H9 (cell line): ENCODE results near the gene GOLPH3L. TPM values are rescaled to one million over a fixed set of nuclear protein-coding genes. Genes with fewer than 3 reads are reported as not detected.

Source experiments
- DNase-seq: peaks from one replicate; pipeline ENCODE4 v3.0.0-alpha.2; 2017
- H2AFZ ChIP-seq: one replicate; pipeline ENCODE4 v1.6.1; 2013; ENCODE audit warnings: mild to moderate bottlenecking, low read length, control low read depth, moderate library complexity
- H2AK5ac ChIP-seq: 2 replicates; pipeline ENCODE4 v1.6.1; 2013; ENCODE audit warnings: low read length, control low read depth, mixed read lengths; ENCODE audit not compliant: insufficient read length
- H2BK120ac ChIP-seq: one replicate; pipeline ENCODE4 v1.6.1; 2013; ENCODE audit warnings: low read depth, mild to moderate bottlenecking, low read length, control low read depth, inconsistent platforms; ENCODE audit not compliant: poor library complexity, severe bottlenecking
- H2BK12ac ChIP-seq: 2 replicates; pipeline ENCODE4 v1.6.1; 2013; ENCODE audit warnings: low read length, control low read depth, mixed read lengths, low read depth; ENCODE audit not compliant: insufficient read length
- H2BK15ac ChIP-seq: 2 replicates; pipeline ENCODE4 v1.6.1; 2013; ENCODE audit warnings: low read depth, low read length, control low read depth
- H2BK20ac ChIP-seq: one replicate; pipeline ENCODE4 v1.6.1; 2013; ENCODE audit warnings: low read depth, mild to moderate bottlenecking, low read length, control low read depth, inconsistent platforms; ENCODE audit not compliant: poor library complexity, severe bottlenecking
- H2BK5ac ChIP-seq: 2 replicates; pipeline ENCODE4 v1.6.1; 2013; ENCODE audit warnings: low read length, control low read depth, mixed read lengths; ENCODE audit not compliant: insufficient read length
- H3K14ac ChIP-seq: 2 replicates; pipeline ENCODE4 v1.6.1; 2013; ENCODE audit warnings: low read length, control low read depth; ENCODE audit not compliant: insufficient read depth
- H3K18ac ChIP-seq: 2 replicates; pipeline ENCODE4 v1.6.1; 2013; ENCODE audit warnings: low read depth, mild to moderate bottlenecking, mixed read lengths, low read length, control low read depth; ENCODE audit not compliant: insufficient read length
- H3K23ac ChIP-seq: 2 replicates; pipeline ENCODE4 v1.6.1; 2013; ENCODE audit warnings: low read length, control low read depth, mixed read lengths, low read depth; ENCODE audit not compliant: insufficient read length
- H3K23me2 ChIP-seq: 2 replicates; pipeline ENCODE4 v1.6.1; 2013; ENCODE audit warnings: low read depth, mild to moderate bottlenecking, mixed read lengths, low read length, control low read depth; ENCODE audit not compliant: insufficient read length, poor library complexity, severe bottlenecking
- H3K27ac ChIP-seq: 2 replicates; pipeline ENCODE4 v1.5.1; 2013; ENCODE audit warnings: low read length, control low read depth, mixed read lengths, low read depth; ENCODE audit not compliant: insufficient read length
- H3K27me3 ChIP-seq: 2 replicates; pipeline ENCODE4 v1.6.1; 2013; ENCODE audit warnings: low read length, control low read depth, inconsistent platforms; ENCODE audit not compliant: insufficient read depth
- H3K4ac ChIP-seq: 2 replicates; pipeline ENCODE4 v1.6.1; 2013; ENCODE audit warnings: low read depth, mild to moderate bottlenecking, control low read depth, inconsistent platforms, low read length, moderate library complexity
- H3K4me1 ChIP-seq: 2 replicates; pipeline ENCODE4 v1.6.1; 2013; ENCODE audit warnings: low read length, control low read depth, inconsistent platforms; ENCODE audit not compliant: insufficient read depth
- H3K4me2 ChIP-seq: 2 replicates; pipeline ENCODE4 v1.6.1; 2013; ENCODE audit warnings: low read length, control low read depth, mixed read lengths; ENCODE audit not compliant: insufficient read length, insufficient read depth
- H3K56ac ChIP-seq: 2 replicates; pipeline ENCODE4 v1.6.1; 2013; ENCODE audit warnings: low read depth, mild to moderate bottlenecking, mixed read lengths, low read length, control low read depth; ENCODE audit not compliant: insufficient read length
- H3K79me1 ChIP-seq: 2 replicates; pipeline ENCODE4 v1.6.1; 2013; ENCODE audit warnings: low read depth, mild to moderate bottlenecking, moderate library complexity, low read length, control low read depth, inconsistent platforms; ENCODE audit not compliant: insufficient read depth, poor library complexity, severe bottlenecking
- H3K79me2 ChIP-seq: 2 replicates; pipeline ENCODE4 v1.6.1; 2013; ENCODE audit warnings: low read length, control low read depth, inconsistent platforms; ENCODE audit not compliant: insufficient read depth
- H3K9ac ChIP-seq: 2 replicates; pipeline ENCODE4 v1.6.1; 2013; ENCODE audit warnings: low read length, control low read depth, mixed read lengths; ENCODE audit not compliant: insufficient read length; ENCODE audit errors: extremely low read depth
- H3K9me3 ChIP-seq: one replicate; pipeline ENCODE4 v1.6.1; 2013; ENCODE audit warnings: low read depth, low read length, inconsistent platforms; ENCODE audit not compliant: control insufficient read depth
- H3T11ph ChIP-seq: one replicate; pipeline ENCODE4 v1.6.1; 2013; ENCODE audit warnings: mild to moderate bottlenecking, low read length, control low read depth, inconsistent platforms
- H4K20me1 ChIP-seq: one replicate; pipeline ENCODE4 v1.6.1; 2013; ENCODE audit not compliant: control insufficient read depth, insufficient read length, insufficient read depth
- H4K5ac ChIP-seq: 2 replicates; pipeline ENCODE4 v1.6.1; 2013; ENCODE audit warnings: low read depth, mild to moderate bottlenecking, mixed read lengths, low read length, control low read depth; ENCODE audit not compliant: insufficient read length
- H4K8ac ChIP-seq: replicated peaks from 2 replicates; pipeline ENCODE4 v1.6.1; 2013; ENCODE audit warnings: low read length, control low read depth, mixed read lengths, low read depth; ENCODE audit not compliant: insufficient read length
- H4K91ac ChIP-seq: 2 replicates; pipeline ENCODE4 v1.6.1; 2013; ENCODE audit warnings: low read depth, mild to moderate bottlenecking, moderate library complexity, mixed read lengths, low read length, control low read depth; ENCODE audit not compliant: insufficient read length
- H3K27ac Mint-ChIP-seq, 3 experiments: 2 replicates in 2 of 3; 3 replicates in 1 of 3; pipeline ENCODE4 v1.8.0; 2020 to 2021; ENCODE audit warnings: mixed read lengths in 3 of 3, mild to moderate bottlenecking in 1 of 3, moderate library complexity in 1 of 3
- H3K27me3 Mint-ChIP-seq: 2 replicates; pipeline ENCODE4 v1.8.0; 2021; ENCODE audit warnings: low read depth, mild to moderate bottlenecking, moderate library complexity, mixed read lengths
- H3K36me3 Mint-ChIP-seq, 3 experiments: 2 replicates in 2 of 3; 3 replicates in 1 of 3; pipeline ENCODE4 v1.8.0; 2020 to 2021; ENCODE audit warnings: low read depth in 3 of 3, mixed read lengths in 3 of 3; ENCODE audit not compliant: insufficient read depth in 1 of 3
- H3K4me1 Mint-ChIP-seq, 2 experiments: 2 replicates each; pipeline ENCODE4 v1.8.0; 2020; ENCODE audit warnings: mixed read lengths in 2 of 2
- H3K4me3 Mint-ChIP-seq, 2 experiments: 2 replicates in 1 of 2; 3 replicates in 1 of 2; pipeline ENCODE4 v1.8.0; 2020 to 2021; ENCODE audit warnings: mild to moderate bottlenecking in 2 of 2, mixed read lengths in 2 of 2, moderate library complexity in 1 of 2
- H3K9me3 Mint-ChIP-seq, 2 experiments: 2 replicates in 1 of 2; 3 replicates in 1 of 2; pipeline ENCODE4 v1.8.0; 2020; ENCODE audit warnings: mild to moderate bottlenecking in 2 of 2, mixed read lengths in 2 of 2, moderate library complexity in 1 of 2
- CTCF ChIP-seq: fragments of 200-600 bp; sonication (generic); conservative IDR thresholded peaks from 3 replicates; pipeline ENCODE4 v1.8.0; 2021; ENCODE audit warnings: antibody characterized with exemption, mild to moderate bottlenecking
- WGBS: extraction: QIAGEN DNeasy Blood & Tissue Kit; methylation state at CpG from one replicate; pipeline ENCODE4 v1.1.7; 2013; ENCODE audit warnings: missing lambda C conversion rate, low lambda C conversion rate, mixed read lengths; ENCODE audit not compliant: insufficient read length; ENCODE audit errors: extremely low coverage; 5-methylcytosine and 5-hydroxymethylcytosine counted together
- total RNA-seq: library from RNA; stranded (reverse); gene quantifications from 2 replicates; pipeline ENCODE4 v1.2.1, GENCODE V29; 2021

Gene GOLPH3L
- total RNA-seq, 1 experiment from 2014 or later, result 30.5 TPM

DNA sequence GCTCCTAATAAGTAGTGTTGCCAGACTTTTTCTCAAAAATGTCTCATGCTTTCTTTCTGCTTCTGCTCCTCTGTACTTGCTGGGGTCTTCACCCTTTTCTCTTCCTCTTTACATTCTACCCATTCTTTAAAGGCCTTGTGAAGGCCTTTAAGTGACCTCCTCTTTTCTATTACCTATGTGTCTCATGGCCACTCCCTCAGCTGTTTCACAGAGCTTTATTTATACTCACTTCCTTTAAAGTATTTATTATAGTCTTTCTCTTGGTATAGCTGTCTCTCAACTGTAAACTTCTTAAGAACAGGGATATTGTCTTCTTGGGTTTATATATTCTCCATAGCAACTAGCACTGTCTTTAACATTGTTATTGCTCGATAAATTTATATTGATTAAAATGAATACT is 792 bp downstream of the GOLPH3L start:
- no peak for DNase-seq
- Histone ChIP-seq H3K27ac (no peak overlapping the region), H2BK20ac (no peak overlapping the region), H4K5ac (no peak overlapping the region), H2AK5ac (no peak overlapping the region), H2BK120ac (no peak overlapping the region), H3K18ac (no peak overlapping the region), H3K23me2 (peaks cover 4% of the 10 kb centered on the region), H4K91ac (no peak overlapping the region), H2AFZ (no peak overlapping the region), H3K56ac (no peak overlapping the region), H3K4me2 (peak overlapping the region; percentile 35), H3K9me3 (no peaks in the 10 kb centered on the region), H3K9ac (no peak overlapping the region), H3K27me3 (no peaks in the 10 kb centered on the region), H3K4me1 (no peaks in the 10 kb centered on the region), H3K79me2 (peaks cover 2% of the 10 kb centered on the region; the same call in 1 of the 2 replicates), H2BK12ac (no peak overlapping the region), H4K8ac (no peak overlapping the region), H3K4ac (no peak overlapping the region), H3K14ac (no peak overlapping the region), H3T11ph (no peak overlapping the region), H2BK15ac (no peak overlapping the region), H4K20me1 (no peaks in the 10 kb centered on the region), H3K79me1 (no peaks in the 10 kb centered on the region), H2BK5ac (no peak overlapping the region), H3K23ac (no peak overlapping the region)
- Mint-ChIP-seq H3K27me3 (no peaks in the 10 kb centered on the region), H3K4me3 (peak overlapping the region; percentile 95 to 98), H3K27ac (peak overlapping the region in 2 of 3 experiments; percentile 56 to 58; a peak in 3 of 7 replicates), H3K36me3 (peaks cover 15 to 39% (median 33%) of the 10 kb centered on the region in 3 experiments; a peak in 6 of 7 replicates), H3K9me3 (no peaks in the 10 kb centered on the region), H3K4me1 (peaks cover 11% of the 10 kb centered on the region in 2 experiments)
- no CpG with 5 or more reads among the region's 1 CpG for WGBS
- TF ChIP-seq CTCF, result no peak
